GM12865 (cell line): ENCODE data around the gene NTNG1.

Experiments used
- DNase-seq: peaks from one replicate; pipeline ENCODE4 v3.0.0; 2010; ENCODE audit warnings: low read depth
- H3K4me3 ChIP-seq: 2 replicates; pipeline ENCODE4 v1.5.1; 2011; ENCODE audit warnings: mild to moderate bottlenecking, low read depth, low read length, control low read depth
- CTCF ChIP-seq: IDR thresholded peaks from 2 replicates; pipeline ENCODE4 v1.5.1; 2011; ENCODE audit warnings: low read length, control low read depth, low read depth, inconsistent platforms; ENCODE audit not compliant: insufficient read depth; ENCODE audit errors: missing control alignments

The NTNG1 gene

GRCh38 chr1:107277022-107277421 lies 136.2 kb downstream of the NTNG1 start:
- peak; percentile 38 for TF ChIP-seq CTCF
- peak; percentile 41 for DNase-seq
- no peak overlapping the region for H3K4me3 ChIP-seq

- TF ChIP-seq CTCF, result no peak
- peak; percentile 7 for DNase-seq
These were observed 145.3 kb downstream of the NTNG1 start for GRCh38 chr1:107286125-107286524.

GRCh38 chr1:107291987-107292386 lies 151.1 kb downstream of the NTNG1 start:
- no peak for DNase-seq
- H3K4me3 ChIP-seq, result no peak overlapping the region
- TF ChIP-seq CTCF, result no peak

More at GRCh38 chr1:107286125-107286524, 145.3 kb downstream of the NTNG1 start:
- no peak overlapping the region for H3K4me3 ChIP-seq

GRCh38 chr1:107293901-107294613 lies 153.2 kb downstream of the NTNG1 start:
- H3K4me3 ChIP-seq, result no peak overlapping the region
- DNase-seq, result no peak
- TF ChIP-seq CTCF, result no peak

- H3K4me3 ChIP-seq, result no peak overlapping the region
- DNase-seq, result no peak
- TF ChIP-seq CTCF, result no peak
These were observed 153.8 kb downstream of the NTNG1 start for GRCh38 chr1:107294686-107295085.

- no peak overlapping the region for H3K4me3 ChIP-seq
- no peak for DNase-seq
- no peak for TF ChIP-seq CTCF
These were observed 156.8 kb downstream of the NTNG1 start for GRCh38 chr1:107297681-107298080.

GRCh38 chr1:107298526-107298925 lies 157.7 kb downstream of the NTNG1 start:
- no peak for DNase-seq
- TF ChIP-seq CTCF, result no peak
- H3K4me3 ChIP-seq, result no peak overlapping the region
